IMR-90 (cell line): ENCODE data around the gene ZDHHC14. TPM values are rescaled to one million over a fixed set of nuclear protein-coding genes. Genes with fewer than 3 reads are reported as not detected.

Source experiments
- ATAC-seq: fragments of 200-7000 bp; cut with Tn5 transposase; 2 replicates; pipeline ENCODE4 v1.9.1; 2020; ENCODE audit warnings: low read depth, mild to moderate bottlenecking, moderate library complexity
- BruUV-seq: library from RNA; stranded (reverse); fragments of 400-500 nt; replicated peaks from 2 replicates; lab custom pipeline; 2021; lab: Mats Ljungman, UMichigan
- CTCF ChIA-PET: fragments of 300-600 bp; formaldehyde crosslinking; extraction: SDS; loops from one replicate; lab custom pipeline; 2021; ENCODE audit warnings: antibody characterized with exemption; lab: Yijun Ruan, JAX
- POLR2A ChIA-PET: fragments of 300-600 bp; sonication (Branson Sonifier 250); formaldehyde crosslinking; loops from one replicate; lab custom pipeline; 2022; ENCODE audit warnings: antibody characterized with exemption; ENCODE audit not compliant: unreplicated experiment; lab: Charles Lee
- DNase-seq: peaks from one replicate; pipeline ENCODE4 v3.0.0; 2013
- H2AFZ ChIP-seq: replicated peaks from 2 replicates; pipeline ENCODE3; 2013; ENCODE audit warnings: low read length, mild to moderate bottlenecking; ENCODE audit not compliant: poor library complexity
- H2AK5ac ChIP-seq: 2 replicates; pipeline ENCODE4 v1.6.1; 2013; ENCODE audit warnings: low read depth, low read length, inconsistent platforms
- H2AK9ac ChIP-seq: replicated peaks from 2 replicates; pipeline ENCODE3; 2013; ENCODE audit warnings: mild to moderate bottlenecking, low read depth, low read length, moderate library complexity; ENCODE audit not compliant: poor library complexity
- H2BK120ac ChIP-seq: 2 replicates; pipeline ENCODE4 v1.6.1; 2013; ENCODE audit warnings: low read depth, low read length, inconsistent platforms
- H2BK15ac ChIP-seq: 3 replicates; pipeline ENCODE4 v1.6.1; 2013; ENCODE audit warnings: low read depth, low read length, inconsistent platforms
- H2BK20ac ChIP-seq: 2 replicates; pipeline ENCODE4 v1.6.1; 2013; ENCODE audit warnings: low read depth, mild to moderate bottlenecking, inconsistent platforms, low read length, moderate library complexity
- H2BK5ac ChIP-seq: 2 replicates; pipeline ENCODE4 v1.6.1; 2013; ENCODE audit warnings: mild to moderate bottlenecking, low read depth, low read length, inconsistent platforms; ENCODE audit not compliant: poor library complexity, severe bottlenecking
- H3K14ac ChIP-seq: replicated peaks from 2 replicates; pipeline ENCODE4 v1.6.1; 2013; ENCODE audit warnings: low read depth, low read length, inconsistent platforms
- H3K18ac ChIP-seq: 2 replicates; pipeline ENCODE4 v1.6.1; 2013; ENCODE audit warnings: low read depth, low read length, control low read depth
- H3K23ac ChIP-seq: 2 replicates; pipeline ENCODE4 v1.6.1; 2013; ENCODE audit warnings: low read depth, low read length, inconsistent platforms
- H3K27ac ChIP-seq: 2 replicates; pipeline ENCODE4 v1.5.1; 2013; ENCODE audit warnings: mild to moderate bottlenecking, control low read depth, low read length; ENCODE audit not compliant: insufficient read depth
- H3K27me3 ChIP-seq: 2 replicates; pipeline ENCODE4 v1.6.1; 2013; ENCODE audit warnings: low read length; ENCODE audit not compliant: control insufficient read depth, insufficient read depth
- H3K36me3 ChIP-seq: 2 replicates; pipeline ENCODE4 v1.6.1; 2013; ENCODE audit warnings: low read length, mixed read lengths; ENCODE audit not compliant: control insufficient read depth, insufficient read depth
- H3K4ac ChIP-seq: 2 replicates; pipeline ENCODE4 v1.6.1; 2013; ENCODE audit warnings: low read depth, low read length, inconsistent platforms
- H3K4me1 ChIP-seq: 2 replicates; pipeline ENCODE4 v1.6.1; 2013; ENCODE audit warnings: low read length, mixed read lengths; ENCODE audit not compliant: control insufficient read depth, insufficient read depth
- H3K4me2 ChIP-seq: 2 replicates; pipeline ENCODE4 v1.6.1; 2013; ENCODE audit warnings: low read depth, mild to moderate bottlenecking, control low read depth, low read length, moderate library complexity
- H3K4me3 ChIP-seq: 2 replicates; pipeline ENCODE4 v1.5.1; 2013; ENCODE audit warnings: low read depth, mild to moderate bottlenecking, control low read depth, low read length, moderate library complexity; ENCODE audit not compliant: insufficient read depth
- H3K56ac ChIP-seq: 2 replicates; pipeline ENCODE4 v1.6.1; 2013; ENCODE audit warnings: low read length, inconsistent platforms; ENCODE audit not compliant: insufficient read depth; ENCODE audit errors: extremely low read depth
- H3K79me1 ChIP-seq, 2 experiments: 2 replicates each; pipeline ENCODE4 v1.6.1; 2013; ENCODE audit warnings: low read length in 2 of 2, inconsistent platforms in 1 of 2, low read depth in 1 of 2
- H3K9ac ChIP-seq: 2 replicates; pipeline ENCODE4 v1.6.1; 2013; ENCODE audit warnings: low read depth, low read length, control low read depth
- H3K9me1 ChIP-seq: 2 replicates; pipeline ENCODE4 v1.6.1; 2013; ENCODE audit warnings: low read length, inconsistent platforms; ENCODE audit not compliant: insufficient read depth
- H3K9me3 ChIP-seq: 2 replicates; pipeline ENCODE4 v1.6.1; 2013; ENCODE audit warnings: low read length; ENCODE audit not compliant: control insufficient read depth, insufficient read depth
- H4K20me1 ChIP-seq: 2 replicates; pipeline ENCODE4 v1.6.1; 2013; ENCODE audit warnings: low read length, inconsistent platforms; ENCODE audit not compliant: insufficient read depth
- H4K5ac ChIP-seq: 2 replicates; pipeline ENCODE4 v1.6.1; 2013; ENCODE audit warnings: mild to moderate bottlenecking, low read depth, low read length, control low read depth
- H4K8ac ChIP-seq, 2 experiments: 2 replicates each; pipeline ENCODE4 v1.6.1; 2013; ENCODE audit warnings: low read depth in 2 of 2, low read length in 2 of 2, control low read depth in 1 of 2, inconsistent platforms in 1 of 2
- H4K91ac ChIP-seq: 2 replicates; pipeline ENCODE4 v1.6.1; 2013; ENCODE audit warnings: low read depth, low read length, inconsistent platforms; ENCODE audit not compliant: insufficient read depth
- CHD1 ChIP-seq: IDR thresholded peaks from 2 replicates; pipeline ENCODE4 v1.6.1; 2012; ENCODE audit warnings: low read depth, low read length, improper control_type of control experiment
- NFE2L2 ChIP-seq: fragments of 150-350 bp; IDR thresholded peaks from 2 replicates; pipeline ENCODE4 v1.6.1; 2016; ENCODE audit warnings: low read depth, mild to moderate bottlenecking, low read length
- POLR2A ChIP-seq: IDR thresholded peaks from 2 replicates; pipeline ENCODE4 v1.6.1; 2012; ENCODE audit warnings: mild to moderate bottlenecking, low read depth, low read length
- RCOR1 ChIP-seq: IDR thresholded peaks from 2 replicates; pipeline ENCODE4 v1.6.1; 2012; ENCODE audit warnings: mild to moderate bottlenecking, low read length, improper control_type of control experiment; ENCODE audit not compliant: insufficient replicate concordance
- WGBS, 2 experiments: methylation state at CpG; one replicate each; pipeline versions ENCODE4 v1.1.5 to v1.1.7; 2013; ENCODE audit warnings: missing lambda C conversion rate in 2 of 2; ENCODE audit not compliant: insufficient read length in 1 of 2; ENCODE audit errors: extremely low coverage in 2 of 2; 5-methylcytosine and 5-hydroxymethylcytosine counted together
- dilution Hi-C: fragments of 300-500 bp; cut with HindIII; formaldehyde crosslinking; loops from one replicate; pipeline ENCODE4 v1.14.3; 2018; ENCODE audit warnings: low sequenced_read_pairs; ENCODE audit not compliant: unreplicated experiment
- in situ Hi-C: fragments of 300-500 bp; cut with MboI; formaldehyde crosslinking; loops from 3 replicates; pipeline ENCODE4 v1.14.3; 2019; ENCODE audit warnings: low sequenced_read_pairs, inconsistent platforms, mixed read lengths
- intact Hi-C: fragments of 100-400 bp; cut with micrococcal nuclease; formaldehyde crosslinking; loops from 2 replicates; pipeline ENCODE4 v1.10.0; 2022
- polyA plus RNA-seq, 3 experiments: library from polyadenylated mRNA; depleted of rRNA; stranded (reverse); fragments of >200 nt; gene quantifications; 2 replicates each; pipeline ENCODE4 v1.2.3, GENCODE V29; 2012; ENCODE audit warnings: low replicate concordance in 1 of 3
- total RNA-seq: library from RNA; depleted of rRNA; stranded (reverse); fragments of >200 nt; gene quantifications from 2 replicates; pipeline ENCODE4 v1.2.3, GENCODE V29; 2012
- TF ChIP-seq, protein P1 (sequence below): conservative IDR thresholded peaks from 2 replicates; pipeline ENCODE4 v1.5.1; 2012; ENCODE audit warnings: mild to moderate bottlenecking, low read depth, low read length, improper control_type of control experiment

The ZDHHC14 gene
- total and polyA plus RNA-seq, 2 of the 4 experiments (the other 2 are of a cell fraction): 0.90 to 2.0 TPM

DNA sequence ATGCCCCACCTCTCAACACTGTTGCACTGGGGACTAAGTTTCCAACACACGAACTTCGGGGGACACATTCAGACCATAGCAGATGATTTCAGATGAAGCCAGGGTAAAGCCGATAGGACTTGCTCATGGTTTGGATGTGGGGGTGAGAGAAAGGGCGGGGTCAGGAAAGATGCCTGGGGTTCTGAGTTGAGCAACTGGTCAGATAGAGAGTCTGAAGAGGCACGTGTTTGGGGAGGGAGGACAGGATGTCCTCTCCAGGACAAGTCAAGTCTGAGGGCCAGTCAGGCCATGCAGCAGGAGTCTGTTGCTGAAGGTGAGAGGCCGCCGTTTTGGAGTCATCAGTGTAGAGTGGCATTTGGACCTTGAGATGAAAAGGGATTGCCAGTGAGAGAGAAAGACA is 244.1 kb downstream of the ZDHHC14 start:
- H3K9ac ChIP-seq: no peak overlapping the region
- no peaks in the 10 kb centered on the region for H3K4me1 ChIP-seq
- no peak overlapping the region for H2AK9ac ChIP-seq
- H2AFZ ChIP-seq: no peak overlapping the region
- H3K18ac ChIP-seq: no peak overlapping the region
- no peak overlapping the region for H2AK5ac ChIP-seq
- no peak overlapping the region for H4K5ac ChIP-seq
- no peak overlapping the region for H3K23ac ChIP-seq
- no TSS peak for BruUV-seq
- ChIA-PET POLR2A (no interaction called here), CTCF (no interaction called here)
- no peak overlapping the region for H2BK5ac ChIP-seq
- no peak for TF ChIP-seq RCOR1
- TF ChIP-seq, protein P1, sequence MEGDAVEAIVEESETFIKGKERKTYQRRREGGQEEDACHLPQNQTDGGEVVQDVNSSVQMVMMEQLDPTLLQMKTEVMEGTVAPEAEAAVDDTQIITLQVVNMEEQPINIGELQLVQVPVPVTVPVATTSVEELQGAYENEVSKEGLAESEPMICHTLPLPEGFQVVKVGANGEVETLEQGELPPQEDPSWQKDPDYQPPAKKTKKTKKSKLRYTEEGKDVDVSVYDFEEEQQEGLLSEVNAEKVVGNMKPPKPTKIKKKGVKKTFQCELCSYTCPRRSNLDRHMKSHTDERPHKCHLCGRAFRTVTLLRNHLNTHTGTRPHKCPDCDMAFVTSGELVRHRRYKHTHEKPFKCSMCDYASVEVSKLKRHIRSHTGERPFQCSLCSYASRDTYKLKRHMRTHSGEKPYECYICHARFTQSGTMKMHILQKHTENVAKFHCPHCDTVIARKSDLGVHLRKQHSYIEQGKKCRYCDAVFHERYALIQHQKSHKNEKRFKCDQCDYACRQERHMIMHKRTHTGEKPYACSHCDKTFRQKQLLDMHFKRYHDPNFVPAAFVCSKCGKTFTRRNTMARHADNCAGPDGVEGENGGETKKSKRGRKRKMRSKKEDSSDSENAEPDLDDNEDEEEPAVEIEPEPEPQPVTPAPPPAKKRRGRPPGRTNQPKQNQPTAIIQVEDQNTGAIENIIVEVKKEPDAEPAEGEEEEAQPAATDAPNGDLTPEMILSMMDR: no peak
- no peak for TF ChIP-seq CHD1
- TF ChIP-seq POLR2A: no peak
- TF ChIP-seq NFE2L2: no peak
- WGBS, 2 experiments: 89% methylated on average over 2 of the region's 7 CpGs; no CpG with 5 or more reads in 1 of the 2 experiments
- H2BK120ac ChIP-seq: no peak overlapping the region
- no peak overlapping the region for H3K4ac ChIP-seq
- no peak overlapping the region for H2BK20ac ChIP-seq
- no peaks in the 10 kb centered on the region for H3K79me1 ChIP-seq
- no peaks in the 10 kb centered on the region for H4K20me1 ChIP-seq
- in situ Hi-C loops: no loop called here
- H3K9me3 ChIP-seq: no peaks in the 10 kb centered on the region
- H3K4me2 ChIP-seq: no peak overlapping the region
- intact Hi-C loops: no loop called here
- H4K8ac ChIP-seq: no peak overlapping the region
- no peak overlapping the region for H3K14ac ChIP-seq
- no peak overlapping the region for H2BK15ac ChIP-seq
- no peaks in the 10 kb centered on the region for H3K9me1 ChIP-seq
- dilution Hi-C loops: no loop called here
- DNase-seq (no peak), ATAC-seq (no peak)
- H3K4me3 ChIP-seq: no peak overlapping the region
- no peak overlapping the region for H4K91ac ChIP-seq
- H3K56ac ChIP-seq: no peak overlapping the region
- H3K27me3 ChIP-seq: no peaks in the 10 kb centered on the region
- H3K36me3 ChIP-seq: no peaks in the 10 kb centered on the region
- no peak overlapping the region for H3K27ac ChIP-seq
